Psoas muscle (tissue), 8 donors: ENCODE measurements around the gene MFAP5. TPM values are rescaled to one million over a fixed set of nuclear protein-coding genes. Genes with fewer than 3 reads are reported as not detected.
"Not testable (repeated sequence)": the region's sequence is repeated elsewhere in the genome, so short reads cannot be mapped to it uniquely, and the experiment has no call there.

Source experiments
- ATAC-seq, 4 donors: fragments of 200-7000 bp; cut with Tn5 transposase; one replicate each; pipeline ENCODE4 v1.9.1; 2020; ENCODE audit warnings: moderate library complexity in 3 of 4, mild to moderate bottlenecking in 2 of 4
- DNase-seq, 2 donors: peaks; one replicate each; pipeline ENCODE4 v3.0.0-alpha.2; 2020
- H3K27ac ChIP-seq: fragments of 200-600 bp; one replicate; pipeline ENCODE4 v1.8.0; 2022
- H3K27me3 ChIP-seq, 3 donors: fragments of 200-600 bp in 1 of 3; one replicate each; pipeline versions ENCODE4 v1.6.1 to v1.8.0; 2013 to 2022; ENCODE audit warnings: low read length in 2 of 3, mild to moderate bottlenecking in 2 of 3, moderate library complexity in 1 of 3; ENCODE audit not compliant: insufficient read depth in 3 of 3
- H3K36me3 ChIP-seq, 2 donors: fragments of 200-600 bp in 1 of 2; one replicate each; pipeline versions ENCODE4 v1.6.1 to v1.8.0; 2013 to 2022; ENCODE audit warnings: low read depth in 1 of 2, mild to moderate bottlenecking in 1 of 2, moderate library complexity in 1 of 2; ENCODE audit not compliant: insufficient read depth in 1 of 2
- H3K4me1 ChIP-seq: fragments of 200-600 bp; one replicate; pipeline ENCODE4 v1.8.0; 2022
- H3K4me3 ChIP-seq: fragments of 200-600 bp; one replicate; pipeline ENCODE4 v1.8.0; 2022; ENCODE audit warnings: mild to moderate bottlenecking
- H3K9me3 ChIP-seq: fragments of 200-600 bp; one replicate; pipeline ENCODE4 v1.8.0; 2022
- CTCF ChIP-seq: fragments of 200-600 bp; IDR thresholded peaks from one replicate; pipeline ENCODE4 v1.8.0; 2022; ENCODE audit warnings: antibody characterized with exemption
- WGBS, 3 donors: extraction: QIAGEN DNeasy Blood & Tissue Kit; methylation state at CpG; one replicate each; pipeline versions ENCODE4 v1.1.6 to v1.1.7; 2013; 5-methylcytosine and 5-hydroxymethylcytosine counted together
- intact Hi-C, 2 donors: fragments of 100-400 bp; cut with DNase I; formaldehyde crosslinking; loops; one replicate each; pipeline versions ENCODE4 v1.11.0 to v1.14.2; 2022
- polyA plus RNA-seq, 3 donors: library from polyadenylated mRNA; stranded (reverse); fragments of 200-250 nt; gene quantifications; one replicate each; pipeline ENCODE4 v1.2.3, GENCODE V29; 2013
- total RNA-seq, 4 donors: library from RNA; stranded (reverse); fragmentation: NEBNext Ultra II Directional in 2 of 4; extraction: Animal tissue kit (Norgen Biotek cat#: 25700) in 2 of 4; gene quantifications; one replicate each; pipeline versions ENCODE4 v1.2.1 to v1.2.4, GENCODE V29; 2021 to 2023
- donor health status: healthy with polysubstance abuse.
- donor health status: DM: no; HTN: no; CAD: no; lungs with moderate emphysema.
- donor health status: Bipolar disorder and iron deficiency.
- donor health status: healthy.
- donor health status: DM: yes; HTN: yes; CAD: no.
- donor health status: DM: no; HTN: no; CAD: no.
- donor health status: DM: no; HTN: no; CAD: no.
- donor health status: DM: yes; HTN: yes; CAD: no.

Gene MFAP5
- total and polyA plus RNA-seq, 7 donors, result 3.4 to 27.9 (median 20.9) TPM

- H3K27me3 ChIP-seq, result no peaks in the 10 kb centered on the region
- intact Hi-C loops, result no loop called here
- DNase-seq (no peak), ATAC-seq (no peak)
- H3K36me3 ChIP-seq, result no peaks in the 10 kb centered on the region
- 1 to 4% (median 1%) methylated on average over 3 of the region's 3 CpGs for WGBS, 3 donors
- H3K9me3 ChIP-seq, result no peaks in the 10 kb centered on the region
- no peak overlapping the region for H3K27ac ChIP-seq
- no peak overlapping the region for H3K4me3 ChIP-seq
- no peak for TF ChIP-seq CTCF
- H3K4me1 ChIP-seq, result no peaks in the 10 kb centered on the region
These were observed 33.1 kb downstream of the MFAP5 start for GRCh38 chr12:8629486-8630033.

GRCh38 chr12:8628731-8629130, 33.9 kb downstream of the MFAP5 start:
- TF ChIP-seq CTCF, result no peak
- ATAC-seq (no peak), DNase-seq (no peak)
- no peak overlapping the region for H3K27ac ChIP-seq
- 54 to 67% (median 60%) methylated on average over 3 of the region's 3 CpGs for WGBS, 3 donors
- no peaks in the 10 kb centered on the region for H3K36me3 ChIP-seq
- no peaks in the 10 kb centered on the region for H3K9me3 ChIP-seq
- H3K27me3 ChIP-seq, result no peaks in the 10 kb centered on the region
- no peak overlapping the region for H3K4me3 ChIP-seq
- H3K4me1 ChIP-seq, result no peaks in the 10 kb centered on the region
- intact Hi-C loops, result no loop called here

- H3K36me3 ChIP-seq, intact Hi-C loops, ATAC-seq, H3K4me3 ChIP-seq, DNase-seq, H3K4me1 ChIP-seq, H3K27me3 ChIP-seq, H3K27ac ChIP-seq: not testable (repeated sequence)
- WGBS, 3 donors, result 98 to 99% (median 99%) methylated on average over 11 to 24 of the region's 26 CpGs
- H3K9me3 ChIP-seq, result peaks cover 10% of the 10 kb centered on the region
These were observed 37.9 kb downstream of the MFAP5 start for GRCh38 chr12:8624750-8625149.

- no peaks in the 10 kb centered on the region for H3K4me1 ChIP-seq
- H3K36me3 ChIP-seq, result no peaks in the 10 kb centered on the region
- no peak overlapping the region for H3K27ac ChIP-seq
- peaks cover 10% of the 10 kb centered on the region for H3K9me3 ChIP-seq
- ATAC-seq (no peak), DNase-seq (no peak)
- intact Hi-C loops, result no loop called here
- WGBS, 3 donors, result 77 to 80% (median 78%) methylated on average over 4 of the region's 4 CpGs
- TF ChIP-seq CTCF, result no peak
- H3K27me3 ChIP-seq, result no peaks in the 10 kb centered on the region
- no peak overlapping the region for H3K4me3 ChIP-seq
These were observed 40.0 kb downstream of the MFAP5 start for GRCh38 chr12:8622646-8623045.

- H3K4me1 ChIP-seq, result no peaks in the 10 kb centered on the region
- no peaks in the 10 kb centered on the region for H3K9me3 ChIP-seq
- TF ChIP-seq CTCF, result no peak
- ATAC-seq, result no peak
- no peaks in the 10 kb centered on the region for H3K36me3 ChIP-seq
- 51 to 54% (median 51%) methylated on average over 6 of the region's 6 CpGs for WGBS, 3 donors
- no peak overlapping the region for H3K4me3 ChIP-seq
- no peak overlapping the region for H3K27ac ChIP-seq
- no peaks in the 10 kb centered on the region for H3K27me3 ChIP-seq
- DNase-seq, result no peak
- intact Hi-C loops, result no loop called here
These were observed 47.4 kb downstream of the MFAP5 start for GRCh38 chr12:8615206-8615605.

GRCh38 chr12:8613881-8614280, 48.7 kb downstream of the MFAP5 start:
- H3K4me1 ChIP-seq, intact Hi-C loops, H3K4me3 ChIP-seq, H3K9me3 ChIP-seq, H3K27me3 ChIP-seq, DNase-seq, H3K27ac ChIP-seq, ATAC-seq, H3K36me3 ChIP-seq: not testable (repeated sequence)
- 93 to 100% (median 96%) methylated on average over 1 of the region's 1 CpG for WGBS, 3 donors
